NB4 (cell line): ENCODE data around the gene MAGEB3.

ENCODE experiments used
- CTCF ChIP-seq: IDR thresholded peaks from one replicate; pipeline ENCODE4 v1.5.1; 2012; ENCODE audit warnings: low read depth, low read length
- POLR2A ChIP-seq: IDR thresholded peaks from 2 replicates; pipeline ENCODE4 v1.6.1; 2011; ENCODE audit warnings: mild to moderate bottlenecking; ENCODE audit not compliant: insufficient read length; ENCODE audit errors: extremely low read depth

- no peak for TF ChIP-seq CTCF
- TF ChIP-seq POLR2A: no peak
These were observed 11.1 kb upstream of the MAGEB3 start for GRCh38 chrX:30219372-30219771.
